IPS-15b (cell line): ENCODE measurements around the gene LRRC74B.

Source experiments
- H3K27me3 ChIP-seq: one replicate; pipeline ENCODE4 v1.6.1; 2013; ENCODE audit warnings: low read length; ENCODE audit not compliant: control insufficient read depth, insufficient read depth
- H3K36me3 ChIP-seq: one replicate; pipeline ENCODE4 v1.6.1; 2013; ENCODE audit warnings: low read length; ENCODE audit not compliant: control insufficient read depth, insufficient read depth
- H3K4me1 ChIP-seq: one replicate; pipeline ENCODE4 v1.6.1; 2013; ENCODE audit warnings: mild to moderate bottlenecking, low read length; ENCODE audit not compliant: control insufficient read depth, insufficient read depth
- H3K4me3 ChIP-seq: one replicate; pipeline ENCODE4 v1.5.1; 2013; ENCODE audit warnings: low read depth, low read length
- H3K9ac ChIP-seq: one replicate; pipeline ENCODE4 v1.6.1; 2013; ENCODE audit warnings: low read depth, mild to moderate bottlenecking, low read length
- H3K9me3 ChIP-seq: one replicate; pipeline ENCODE4 v1.6.1; 2013; ENCODE audit warnings: mild to moderate bottlenecking, low read length; ENCODE audit not compliant: control insufficient read depth, insufficient read depth

The LRRC74B gene

GRCh38 chr22:21016644-21017420 lies 28.9 kb upstream of the LRRC74B start:
- peaks cover 3% of the 10 kb centered on the region for H3K4me1 ChIP-seq
- no peak overlapping the region for H3K4me3 ChIP-seq
- H3K9me3 ChIP-seq: no peaks in the 10 kb centered on the region
- H3K9ac ChIP-seq: no peak overlapping the region
- H3K36me3 ChIP-seq: no peaks in the 10 kb centered on the region
- H3K27me3 ChIP-seq: peaks cover 9% of the 10 kb centered on the region

- Histone ChIP-seq H3K9me3 (no peaks in the 10 kb centered on the region), H3K27me3 (peaks cover 6% of the 10 kb centered on the region), H3K36me3 (no peaks in the 10 kb centered on the region), H3K9ac (no peak overlapping the region), H3K4me1 (peaks cover 2% of the 10 kb centered on the region), H3K4me3 (no peak overlapping the region)
These were observed 27.4 kb upstream of the LRRC74B start for GRCh38 chr22:21018314-21018713.

GRCh38 chr22:21020802-21021429 lies 24.8 kb upstream of the LRRC74B start:
- H3K27me3 ChIP-seq: peaks cover 3% of the 10 kb centered on the region
- no peak overlapping the region for H3K4me3 ChIP-seq
- no peaks in the 10 kb centered on the region for H3K9me3 ChIP-seq
- H3K9ac ChIP-seq: no peak overlapping the region
- H3K4me1 ChIP-seq: no peaks in the 10 kb centered on the region
- H3K36me3 ChIP-seq: no peaks in the 10 kb centered on the region

GRCh38 chr22:21022507-21022906 lies 23.2 kb upstream of the LRRC74B start:
- Histone ChIP-seq H3K36me3 (no peaks in the 10 kb centered on the region), H3K9me3 (no peaks in the 10 kb centered on the region), H3K4me1 (no peaks in the 10 kb centered on the region), H3K27me3 (no peaks in the 10 kb centered on the region), H3K4me3 (no peak overlapping the region), H3K9ac (no peak overlapping the region)

- Histone ChIP-seq H3K27me3 (no peaks in the 10 kb centered on the region), H3K4me3 (no peak overlapping the region), H3K4me1 (no peaks in the 10 kb centered on the region), H3K36me3 (no peaks in the 10 kb centered on the region), H3K9me3 (no peaks in the 10 kb centered on the region), H3K9ac (no peak overlapping the region)
These were observed 22.7 kb upstream of the LRRC74B start for GRCh38 chr22:21022955-21023614.

- Histone ChIP-seq H3K9me3 (no peaks in the 10 kb centered on the region), H3K9ac (no peak overlapping the region), H3K27me3 (no peaks in the 10 kb centered on the region), H3K36me3 (no peaks in the 10 kb centered on the region), H3K4me1 (no peaks in the 10 kb centered on the region), H3K4me3 (no peak overlapping the region)
These were observed 20.5 kb upstream of the LRRC74B start for GRCh38 chr22:21025266-21025665.

GRCh38 chr22:21025763-21026755 lies 19.7 kb upstream of the LRRC74B start:
- Histone ChIP-seq H3K4me1 (no peaks in the 10 kb centered on the region), H3K9ac (no peak overlapping the region), H3K27me3 (peaks cover 2% of the 10 kb centered on the region)

GRCh38 chr22:21026783-21027692 lies 18.7 kb upstream of the LRRC74B start:
- no peaks in the 10 kb centered on the region for H3K9me3 ChIP-seq
- no peak overlapping the region for H3K4me3 ChIP-seq
- no peak overlapping the region for H3K9ac ChIP-seq
- no peaks in the 10 kb centered on the region for H3K36me3 ChIP-seq
- peaks cover 11% of the 10 kb centered on the region for H3K27me3 ChIP-seq
- no peaks in the 10 kb centered on the region for H3K4me1 ChIP-seq

More at GRCh38 chr22:21025763-21026755, 19.7 kb upstream of the LRRC74B start:
- H3K36me3 ChIP-seq: no peaks in the 10 kb centered on the region
- no peak overlapping the region for H3K4me3 ChIP-seq
- no peaks in the 10 kb centered on the region for H3K9me3 ChIP-seq

GRCh38 chr22:21028277-21029251 lies 17.2 kb upstream of the LRRC74B start:
- Histone ChIP-seq H3K4me3 (no peak overlapping the region), H3K4me1 (no peaks in the 10 kb centered on the region), H3K36me3 (no peaks in the 10 kb centered on the region), H3K27me3 (peaks cover 20% of the 10 kb centered on the region), H3K9me3 (no peaks in the 10 kb centered on the region), H3K9ac (no peak overlapping the region)
